GM21447 (cell line): ENCODE results near the gene TMEM184C.
A peak's percentile ranks its signal among the peaks of the same experiment; 100 is the strongest.

Experiments
- ATAC-seq: cut with Tn5 transposase; IDR thresholded peaks from one replicate; pipeline ENCODE4 v1.9.1; 2021; ENCODE audit not compliant: unreplicated experiment

The TMEM184C gene

GRCh38 chr4:147599206-147599605 is 18.0 kb upstream of the TMEM184C start:
- ATAC-seq = no peak

GRCh38 chr4:147599769-147600168 is 17.4 kb upstream of the TMEM184C start:
- ATAC-seq = no peak

GRCh38 chr4:147605499-147605898 is 11.7 kb upstream of the TMEM184C start:
- no peak for ATAC-seq

- ATAC-seq = no peak
Measured at GRCh38 chr4:147607471-147607870, 9.7 kb upstream of the TMEM184C start.

GRCh38 chr4:147610686-147611085 is 6.5 kb upstream of the TMEM184C start:
- no peak for ATAC-seq

- no peak for ATAC-seq
Measured at GRCh38 chr4:147616849-147617172, 386 bp upstream of the TMEM184C start.

- ATAC-seq = peak; percentile 13
Measured at GRCh38 chr4:147617841-147618691, 869 bp downstream of the TMEM184C start.

- ATAC-seq = no peak
Measured at GRCh38 chr4:147620315-147620714, 3.1 kb downstream of the TMEM184C start.

- ATAC-seq = no peak
Measured at GRCh38 chr4:147625733-147626132, 8.5 kb downstream of the TMEM184C start.

GRCh38 chr4:147626903-147627302 is 9.7 kb downstream of the TMEM184C start:
- ATAC-seq = no peak

- no peak for ATAC-seq
Measured at GRCh38 chr4:147628415-147628814, 11.2 kb downstream of the TMEM184C start.

- no peak for ATAC-seq
Measured at GRCh38 chr4:147629783-147630730, 12.9 kb downstream of the TMEM184C start.

- ATAC-seq = no peak
Measured at GRCh38 chr4:147633113-147633512, 15.9 kb downstream of the TMEM184C start.

- no peak for ATAC-seq
Measured at GRCh38 chr4:147633643-147634042, 16.4 kb downstream of the TMEM184C start.

- ATAC-seq = no peak
Measured at GRCh38 chr4:147635348-147635747, 18.2 kb downstream of the TMEM184C start.

GRCh38 chr4:147638365-147638764 is 21.2 kb downstream of the TMEM184C start:
- no peak for ATAC-seq

- no peak for ATAC-seq
Measured at GRCh38 chr4:147638942-147639341, 21.7 kb downstream of the TMEM184C start.

- ATAC-seq = no peak
Measured at GRCh38 chr4:147639388-147639787, 22.2 kb downstream of the TMEM184C start.

GRCh38 chr4:147640331-147640730 is 23.1 kb downstream of the TMEM184C start:
- ATAC-seq = no peak

GRCh38 chr4:147643616-147644015 is 26.4 kb downstream of the TMEM184C start:
- no peak for ATAC-seq

- ATAC-seq = no peak
Measured at GRCh38 chr4:147644471-147644870, 27.3 kb downstream of the TMEM184C start.

GRCh38 chr4:147645099-147645498 is 27.9 kb downstream of the TMEM184C start:
- no peak for ATAC-seq
